Measurements from ENCODE around the gene LELP1. TPM values are rescaled to one million over a fixed set of nuclear protein-coding genes. Genes with fewer than 3 reads are reported as not detected.

LELP1 gene
- total and polyA plus RNA-seq, 2 experiments from 2014 or later = not detected

- Mint-ChIP-seq H3K27me3 (ENCODE audit: insufficient read depth, low read depth, poor library complexity) (peaks cover 2% of the 10 kb centered on the region), H3K27ac (no peak overlapping the region), H3K4me3 (no peak overlapping the region), H3K36me3 (ENCODE audit: low read depth) (no peaks in the 10 kb centered on the region; the same call in 2 of the 3 replicates), H3K4me1 (peaks cover 6% of the 10 kb centered on the region; the same call in 2 of the 3 replicates), H3K9me3 (peaks cover 9% of the 10 kb centered on the region)
- Histone ChIP-seq H4K20me1 (replicated peaks; ENCODE audit: insufficient read depth) (no peaks in the 10 kb centered on the region), H3K4me3 (no peak overlapping the region), H3F3A (replicated peaks; ENCODE audit: low read depth) (no peaks in the 10 kb centered on the region), H3K9me2 (ENCODE audit: insufficient read depth) (0 out of 2 replicates have a peak, but pooled peaks cover 4% of the 10 kb centered on the region), H2AFZ (no peak overlapping the region), H3K27ac (ENCODE audit: low read depth) (no peak overlapping the region), H3K4me2 (no peak overlapping the region), H3K27me3 (ENCODE audit: insufficient read depth) (no peaks in the 10 kb centered on the region), H3K79me2 (replicated peaks; ENCODE audit: insufficient read depth) (no peaks in the 10 kb centered on the region), H3K4me1 (ENCODE audit: insufficient read depth) (no peaks in the 10 kb centered on the region), H3K36me3 (ENCODE audit: insufficient read depth) (no peaks in the 10 kb centered on the region)
- no peak for DNase-seq (ENCODE audit: low spot score)
- no peak for TF ChIP-seq NANOG (IDR thresholded peaks at IDR 0.05; ENCODE audit: borderline replicate concordance)
- TF ChIP-seq JUNB (IDR thresholded peaks at IDR 0.05; ENCODE audit: unreplicated experiment) = no peak
- TF ChIP-seq POLR2AphosphoS5 (IDR thresholded peaks at IDR 0.05; ENCODE audit: low read depth) = no peak
- no peak for TF ChIP-seq EZH2 (IDR thresholded peaks at IDR 0.05; ENCODE audit: low read depth, unreplicated experiment)
- TF ChIP-seq ZNF331 (CRISPR knock-in tag; IDR thresholded peaks at IDR 0.05; ENCODE audit: low read depth) = no peak
- TF ChIP-seq CTCF (conservative IDR thresholded peaks at IDR 0.05; ENCODE audit: low read depth in 2 of 2) = no peak
- TF ChIP-seq REST (IDR thresholded peaks at IDR 0.05; ENCODE audit: unreplicated experiment) = no peak
- TF ChIP-seq CREB1 (CRISPR knock-in tag; IDR thresholded peaks at IDR 0.05; ENCODE audit: low read depth) = no peak
- no peak for TF ChIP-seq ZNF114 (CRISPR knock-in tag; IDR thresholded peaks at IDR 0.05)
- TF ChIP-seq ETS1 (IDR thresholded peaks at IDR 0.05) = no peak
- no peak for TF ChIP-seq EZH2phosphoT487 (IDR thresholded peaks at IDR 0.05; ENCODE audit: unreplicated experiment)
- no peak for TF ChIP-seq STAT1 (IDR thresholded peaks at IDR 0.05; ENCODE audit: unreplicated experiment)
- TF ChIP-seq ZNF462 (CRISPR knock-in tag; IDR thresholded peaks at IDR 0.05) = no peak
- no peak for ATAC-seq
These were observed 8.0 kb upstream of the LELP1 start for GRCh38 chr1:153195216-153195615.
